Esophagus muscularis mucosa (tissue), 4 donors: ENCODE results near the gene KLHL12. TPM values are rescaled to one million over a fixed set of nuclear protein-coding genes. Genes with fewer than 3 reads are reported as not detected.

Source experiments
- DNase-seq: peaks from one replicate; pipeline ENCODE4 v3.0.0-alpha.2; 2017; ENCODE audit errors: extremely low spot score
- H3K27ac ChIP-seq, 4 donors: fragments of 200-600 bp; sonication (generic); replicated peaks in 1 of 4; 1 replicate in 3 of 4; 2 replicates in 1 of 4; pipeline ENCODE4 v1.5.1; 2016 to 2019; ENCODE audit warnings: mild to moderate bottlenecking in 1 of 4
- H3K27me3 ChIP-seq, 4 donors: fragments of 200-600 bp; sonication (generic); one replicate each; pipeline versions ENCODE4 v1.5.1 to v1.6.0; 2016 to 2019
- H3K36me3 ChIP-seq, 4 donors: fragments of 200-600 bp; sonication (generic); one replicate each; pipeline ENCODE4 v1.5.1; 2016 to 2019
- H3K4me1 ChIP-seq, 4 donors: fragments of 200-600 bp; sonication (generic); one replicate each; pipeline ENCODE4 v1.5.1; 2016 to 2019
- H3K4me3 ChIP-seq, 4 donors: fragments of 200-600 bp; sonication (generic); 1 replicate in 2 of 4; 2 replicates in 2 of 4; pipeline ENCODE4 v1.5.1; 2016 to 2019; ENCODE audit warnings: mild to moderate bottlenecking in 4 of 4, moderate library complexity in 1 of 4
- H3K9me3 ChIP-seq, 4 donors: fragments of 200-600 bp; sonication (generic); 1 replicate in 3 of 4; 2 replicates in 1 of 4; pipeline ENCODE4 v1.5.1; 2016 to 2019
- EP300 ChIP-seq: sonication (generic); formaldehyde crosslinking; IDR thresholded peaks from one replicate; pipeline ENCODE4 v1.6.1; 2017; ENCODE audit warnings: antibody characterized with exemption
- POLR2A ChIP-seq: fragments of 450-650 bp; IDR thresholded peaks from one replicate; pipeline ENCODE4 v1.6.1; 2017; ENCODE audit warnings: antibody characterized with exemption, moderate library complexity, mild to moderate bottlenecking, low read depth
- POLR2AphosphoS5 ChIP-seq, 2 donors: sonication (generic); formaldehyde crosslinking; IDR thresholded peaks; one replicate each; pipeline ENCODE4 v1.6.1; 2017; ENCODE audit warnings: antibody characterized with exemption in 2 of 2
- WGBS: methylation state at CpG from one replicate; pipeline ENCODE4 v1.1.5; 2018; 5-methylcytosine and 5-hydroxymethylcytosine counted together
- intact Hi-C: fragments of 100-400 bp; cut with DNase I; formaldehyde crosslinking; loops from one replicate; pipeline ENCODE4 v1.15.1; 2023
- total RNA-seq, 4 donors: library from RNA; depleted of rRNA; stranded (reverse); fragments of >200 nt; gene quantifications; one replicate each; pipeline versions ENCODE4 v1.1.0 to v1.2.1, GENCODE V29; 2016
- TF ChIP-seq, protein P1 (sequence below), 3 experiments: fragments of 200-600 bp in 2 of 3; fragments of 450-650 bp in 1 of 3; sonication (generic) in 2 of 3; IDR thresholded peaks; one replicate each; pipeline ENCODE4 v1.5.1; 2017 to 2019; ENCODE audit warnings: antibody characterized with exemption in 3 of 3, mild to moderate bottlenecking in 2 of 3, moderate library complexity in 1 of 3

Gene KLHL12
- total RNA-seq, 4 donors from 2014 or later, result 16.7 to 22.4 (median 19.3) TPM

DNA sequence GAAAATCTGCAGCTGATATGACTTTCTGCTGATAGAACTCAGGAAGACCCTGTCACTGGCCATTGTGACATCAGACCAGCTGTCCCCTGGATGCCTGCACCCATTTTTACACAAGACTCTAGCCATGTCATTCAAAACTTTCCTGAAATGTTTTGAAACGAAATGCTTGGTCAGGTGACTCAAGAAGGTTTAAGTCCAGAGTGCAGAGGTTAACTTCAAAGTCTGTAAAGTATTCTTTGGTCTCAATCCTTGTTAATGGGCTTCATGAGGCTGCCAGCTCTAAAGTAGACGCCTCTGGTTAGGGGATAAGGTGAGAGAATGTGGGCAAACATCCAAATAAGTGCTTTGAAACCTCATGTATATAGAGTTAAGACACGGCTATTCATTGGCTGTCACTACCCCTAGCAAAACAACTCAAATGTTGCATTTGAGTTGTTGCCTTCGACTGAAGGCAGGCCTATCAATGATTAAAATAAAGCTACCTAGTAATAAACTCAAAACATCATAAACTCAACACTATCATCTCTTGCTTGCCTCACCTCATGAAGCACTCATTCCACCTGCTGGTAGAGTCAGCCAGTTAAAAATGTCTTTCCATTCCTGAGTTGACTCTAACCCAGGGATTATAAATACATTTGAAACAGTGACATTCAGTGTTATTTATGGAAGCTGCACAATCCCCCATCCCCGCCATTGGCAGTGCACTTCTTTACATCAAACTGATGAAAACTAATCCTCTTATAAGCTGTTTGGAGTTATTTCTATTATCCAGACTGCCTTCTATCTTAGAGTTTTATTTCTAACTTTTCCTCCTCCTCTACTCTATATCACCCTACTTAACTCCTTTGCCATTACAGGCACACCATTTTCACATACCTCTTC lies 64.1 kb downstream of the KLHL12 start:
- intact Hi-C loops, result loop anchor here (5.0 kb wide), 1 partner anchor 51 kb away; the partner anchor contains the start of gene PCAT6
- no peak overlapping the region for H3K27ac ChIP-seq
- peaks cover 8 to 26% (median 17%) of the 10 kb centered on the region in 4 donors for H3K4me1 ChIP-seq
- 75% methylated on average over 5 of the region's 5 CpGs for WGBS
- no peak overlapping the region for H3K4me3 ChIP-seq
- no peaks in the 10 kb centered on the region for H3K9me3 ChIP-seq
- DNase-seq, result no peak
- TF ChIP-seq EP300, result no peak
- no peak for TF ChIP-seq POLR2A
- no peak for TF ChIP-seq POLR2AphosphoS5 (IDR thresholded peaks at IDR 0.05)
- TF ChIP-seq, protein P1, sequence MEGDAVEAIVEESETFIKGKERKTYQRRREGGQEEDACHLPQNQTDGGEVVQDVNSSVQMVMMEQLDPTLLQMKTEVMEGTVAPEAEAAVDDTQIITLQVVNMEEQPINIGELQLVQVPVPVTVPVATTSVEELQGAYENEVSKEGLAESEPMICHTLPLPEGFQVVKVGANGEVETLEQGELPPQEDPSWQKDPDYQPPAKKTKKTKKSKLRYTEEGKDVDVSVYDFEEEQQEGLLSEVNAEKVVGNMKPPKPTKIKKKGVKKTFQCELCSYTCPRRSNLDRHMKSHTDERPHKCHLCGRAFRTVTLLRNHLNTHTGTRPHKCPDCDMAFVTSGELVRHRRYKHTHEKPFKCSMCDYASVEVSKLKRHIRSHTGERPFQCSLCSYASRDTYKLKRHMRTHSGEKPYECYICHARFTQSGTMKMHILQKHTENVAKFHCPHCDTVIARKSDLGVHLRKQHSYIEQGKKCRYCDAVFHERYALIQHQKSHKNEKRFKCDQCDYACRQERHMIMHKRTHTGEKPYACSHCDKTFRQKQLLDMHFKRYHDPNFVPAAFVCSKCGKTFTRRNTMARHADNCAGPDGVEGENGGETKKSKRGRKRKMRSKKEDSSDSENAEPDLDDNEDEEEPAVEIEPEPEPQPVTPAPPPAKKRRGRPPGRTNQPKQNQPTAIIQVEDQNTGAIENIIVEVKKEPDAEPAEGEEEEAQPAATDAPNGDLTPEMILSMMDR (IDR thresholded peaks at IDR 0.05), result no peak
- no peaks in the 10 kb centered on the region for H3K27me3 ChIP-seq
- no peaks in the 10 kb centered on the region for H3K36me3 ChIP-seq

DNA sequence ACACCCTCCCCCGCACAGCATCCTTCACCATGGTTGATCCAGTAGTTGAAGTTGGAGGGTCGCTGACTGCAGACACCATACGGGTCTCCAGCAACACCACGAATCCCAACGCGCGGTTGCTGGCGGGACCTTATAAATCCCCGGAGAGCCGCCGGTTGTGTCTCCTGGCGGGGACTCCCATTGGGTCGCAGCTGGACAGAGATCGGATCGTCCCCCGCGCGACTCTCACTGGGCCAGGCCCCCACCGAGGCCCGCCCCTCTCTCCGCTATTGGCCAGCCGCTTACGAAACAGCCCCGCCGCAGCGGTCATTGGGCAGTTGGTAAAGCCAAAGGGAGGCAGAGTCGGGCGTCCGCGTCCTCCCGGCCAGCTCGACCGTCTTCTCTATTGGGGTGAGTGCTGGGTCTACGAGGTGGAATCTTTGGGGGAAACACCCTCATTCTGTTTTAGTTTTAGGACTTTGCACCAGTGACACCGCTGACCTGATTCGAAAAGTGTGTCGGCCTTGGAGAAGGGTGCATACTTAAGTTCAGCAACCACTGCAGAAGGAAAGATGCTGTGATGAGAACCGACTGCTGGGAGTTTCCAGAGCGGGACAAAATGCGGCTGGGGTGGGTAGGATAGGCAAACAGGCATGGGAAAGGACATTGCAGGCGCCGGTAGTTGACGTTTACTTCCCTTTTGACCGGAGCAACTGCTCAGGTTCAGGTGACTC lies 65.5 kb downstream of the KLHL12 start:
- Histone ChIP-seq H3K4me3 (peak overlapping the region; percentile 68 to 83 (median 76)), H3K27me3 (no peaks in the 10 kb centered on the region), H3K4me1 (peaks cover 8 to 26% (median 17%) of the 10 kb centered on the region in 4 donors), H3K36me3 (no peaks in the 10 kb centered on the region), H3K9me3 (no peaks in the 10 kb centered on the region), H3K27ac (peak overlapping the region; percentile 55 to 72 (median 64))
- WGBS, result 0% methylated on average over 35 of the region's 44 CpGs
- intact Hi-C loops, result loop anchor here (5.0 kb wide), 1 partner anchor 49 kb away; the partner anchor contains the start of gene PCAT6
- TF ChIP-seq, protein P1 (IDR thresholded peaks at IDR 0.05), result peak in 1 of 3 experiments; percentile 20
- TF ChIP-seq POLR2A, result no peak
- TF ChIP-seq POLR2AphosphoS5 (IDR thresholded peaks at IDR 0.05), result peak; percentile 82 to 92
- no peak for TF ChIP-seq EP300
- peak; percentile 96 for DNase-seq

DNA sequence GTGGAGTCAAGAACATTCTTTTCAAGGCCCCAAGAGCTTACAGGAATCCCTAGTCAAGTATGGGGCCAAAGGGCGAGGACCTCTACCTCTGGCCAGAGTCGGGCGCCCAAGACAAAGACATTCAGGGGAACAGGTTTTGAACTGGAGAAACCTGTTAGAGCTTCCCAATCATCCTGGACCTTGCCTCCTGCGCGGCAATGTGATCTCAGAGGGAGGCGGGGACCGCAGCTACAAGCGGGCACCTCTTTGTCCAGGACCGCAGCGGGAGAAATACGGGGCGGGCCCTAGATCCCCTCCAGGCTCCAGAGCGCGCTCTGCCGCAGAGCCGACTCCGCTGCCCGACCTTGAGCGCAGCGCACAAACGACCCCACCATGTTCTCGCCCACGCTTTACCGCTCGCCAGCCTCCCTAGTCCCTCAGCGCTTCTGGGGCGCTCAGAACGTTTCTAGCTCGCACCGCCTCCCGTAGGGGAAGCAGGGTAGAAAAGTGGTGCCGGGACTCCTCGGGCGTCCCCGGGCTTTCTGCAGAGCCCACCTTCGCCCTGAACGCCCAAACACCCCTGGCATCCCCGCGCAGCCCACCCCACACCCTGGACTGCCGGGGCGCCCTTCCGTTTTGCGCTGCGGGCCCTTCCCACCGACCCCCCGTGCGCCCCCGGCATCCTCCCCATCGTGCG lies 66.2 kb downstream of the KLHL12 start:
- no peak for TF ChIP-seq POLR2AphosphoS5 (IDR thresholded peaks at IDR 0.05)
- Histone ChIP-seq H3K4me3 (peak overlapping the region; percentile 68 to 83 (median 76)), H3K27ac (peak overlapping the region; percentile 55 to 72 (median 64)), H3K4me1 (peaks cover 8 to 26% (median 17%) of the 10 kb centered on the region in 4 donors), H3K9me3 (no peaks in the 10 kb centered on the region), H3K27me3 (no peaks in the 10 kb centered on the region), H3K36me3 (no peaks in the 10 kb centered on the region)
- intact Hi-C loops, result loop anchor here (5.0 kb wide), 1 partner anchor 49 kb away; the partner anchor contains the start of gene PCAT6
- WGBS, result no CpG with 5 or more reads among the region's 50 CpGs
- no peak for DNase-seq

DNA sequence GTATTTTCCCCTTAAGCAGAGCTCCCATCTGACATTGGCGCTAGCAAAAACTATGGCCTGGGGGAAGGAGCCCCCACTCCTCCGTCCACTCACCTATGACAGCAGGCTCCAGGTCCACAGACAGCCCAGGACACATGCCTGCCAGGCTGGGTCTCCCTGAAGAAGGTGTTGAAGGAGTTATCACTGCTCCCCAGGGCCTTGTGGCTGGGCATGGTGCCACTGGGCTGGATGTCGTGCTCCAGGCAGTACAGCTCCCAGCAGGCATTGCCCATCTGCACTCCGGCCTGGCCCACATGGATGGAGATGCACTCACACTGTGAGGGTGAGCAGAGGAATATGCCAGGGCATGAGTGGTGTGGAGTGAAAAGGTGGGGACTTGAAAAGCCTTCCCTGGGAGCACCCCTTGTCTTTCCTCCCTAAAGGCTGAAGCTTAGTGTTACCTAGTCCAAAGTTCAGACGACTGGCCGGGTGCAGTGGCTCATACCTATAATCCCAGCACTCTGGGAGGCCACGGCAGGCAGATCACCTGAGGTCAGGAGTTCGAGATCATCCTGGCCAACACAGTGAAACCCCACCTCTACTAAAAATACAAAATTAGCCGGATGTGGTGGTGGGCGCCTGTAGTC lies 68.1 kb downstream of the KLHL12 start:
- peak overlapping the region in 3 of 4 donors; percentile 38 to 63 (median 56) for H3K27ac ChIP-seq
- no peaks in the 10 kb centered on the region for H3K27me3 ChIP-seq
- H3K4me1 ChIP-seq, result peaks cover 8 to 26% (median 17%) of the 10 kb centered on the region in 4 donors
- H3K36me3 ChIP-seq, result no peaks in the 10 kb centered on the region
- no peak overlapping the region for H3K4me3 ChIP-seq
- no peaks in the 10 kb centered on the region for H3K9me3 ChIP-seq
- WGBS, result 89% methylated on average over 9 of the region's 10 CpGs
- DNase-seq, result no peak
- intact Hi-C loops, result no loop called here
- TF ChIP-seq EP300 (no peak), POLR2AphosphoS5 (IDR thresholded peaks at IDR 0.05) (no peak), POLR2A (no peak)
- TF ChIP-seq, protein P1 (IDR thresholded peaks at IDR 0.05), result no peak
